ENCODE measurements around the gene RNASE4.

Gene RNASE4

GRCh38 chr14:20668969-20669368 is 15.4 kb upstream of the RNASE4 start:
- no peak for DNase-seq
- Histone ChIP-seq H3K27me3 (replicated peaks; ENCODE audit: insufficient read depth, low read length) (no peaks in the 10 kb centered on the region), H3K4me3 (ENCODE audit: low read length) (no peak overlapping the region), H3K4me2 (ENCODE audit: low read depth, low read length) (no peak overlapping the region), H3K79me2 (ENCODE audit: low read length) (no peaks in the 10 kb centered on the region), H3K4me1 (ENCODE audit: low read length) (peaks cover 17% of the 10 kb centered on the region), H3K27ac (ENCODE audit: low read length) (no peak overlapping the region), H2AFZ (ENCODE audit: low read length) (no peak overlapping the region), H4K20me1 (ENCODE audit: insufficient read depth, low read length) (no peaks in the 10 kb centered on the region), H3K9ac (ENCODE audit: low read length) (no peak overlapping the region), H3K9me3 (replicated peaks; ENCODE audit: insufficient read depth, low read length) (no peaks in the 10 kb centered on the region), H3K9me2 (replicated peaks; ENCODE audit: insufficient read depth, low read length) (no peaks in the 10 kb centered on the region), H3F3A (ENCODE audit: insufficient read depth, low read length) (0 out of 2 replicates have a peak, but pooled peaks cover 5% of the 10 kb centered on the region), H3K36me3 (replicated peaks; ENCODE audit: insufficient read depth, low read length) (no peaks in the 10 kb centered on the region)
- TF ChIP-seq EZH2phosphoT487 (IDR thresholded peaks at IDR 0.05; ENCODE audit: low read length): no peak
- no peak for TF ChIP-seq EZH2 (optimal IDR thresholded peaks at IDR 0.05; ENCODE audit: low read depth, low read length)
- TF ChIP-seq, protein P1, sequence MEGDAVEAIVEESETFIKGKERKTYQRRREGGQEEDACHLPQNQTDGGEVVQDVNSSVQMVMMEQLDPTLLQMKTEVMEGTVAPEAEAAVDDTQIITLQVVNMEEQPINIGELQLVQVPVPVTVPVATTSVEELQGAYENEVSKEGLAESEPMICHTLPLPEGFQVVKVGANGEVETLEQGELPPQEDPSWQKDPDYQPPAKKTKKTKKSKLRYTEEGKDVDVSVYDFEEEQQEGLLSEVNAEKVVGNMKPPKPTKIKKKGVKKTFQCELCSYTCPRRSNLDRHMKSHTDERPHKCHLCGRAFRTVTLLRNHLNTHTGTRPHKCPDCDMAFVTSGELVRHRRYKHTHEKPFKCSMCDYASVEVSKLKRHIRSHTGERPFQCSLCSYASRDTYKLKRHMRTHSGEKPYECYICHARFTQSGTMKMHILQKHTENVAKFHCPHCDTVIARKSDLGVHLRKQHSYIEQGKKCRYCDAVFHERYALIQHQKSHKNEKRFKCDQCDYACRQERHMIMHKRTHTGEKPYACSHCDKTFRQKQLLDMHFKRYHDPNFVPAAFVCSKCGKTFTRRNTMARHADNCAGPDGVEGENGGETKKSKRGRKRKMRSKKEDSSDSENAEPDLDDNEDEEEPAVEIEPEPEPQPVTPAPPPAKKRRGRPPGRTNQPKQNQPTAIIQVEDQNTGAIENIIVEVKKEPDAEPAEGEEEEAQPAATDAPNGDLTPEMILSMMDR (IDR thresholded peaks at IDR 0.05; ENCODE audit: low read length): no peak

GRCh38 chr14:20671597-20672283 is 12.6 kb upstream of the RNASE4 start:
- TF ChIP-seq EZH2 (optimal IDR thresholded peaks at IDR 0.05; ENCODE audit: low read depth, low read length): no peak
- TF ChIP-seq, protein P1 (IDR thresholded peaks at IDR 0.05; ENCODE audit: low read length): no peak
- TF ChIP-seq EZH2phosphoT487 (IDR thresholded peaks at IDR 0.05; ENCODE audit: low read length): no peak
- no peak for DNase-seq
- H4K20me1 ChIP-seq (ENCODE audit: insufficient read depth, low read length): no peaks in the 10 kb centered on the region
- H3K4me2 ChIP-seq (ENCODE audit: low read depth, low read length): no peak overlapping the region
- no peak overlapping the region for H3K9ac ChIP-seq (ENCODE audit: low read length)
- H3K4me1 ChIP-seq (ENCODE audit: low read length): peaks cover 17% of the 10 kb centered on the region
- no peaks in the 10 kb centered on the region for H3K27me3 ChIP-seq (replicated peaks; ENCODE audit: insufficient read depth, low read length)
- no peaks in the 10 kb centered on the region for H3K79me2 ChIP-seq (ENCODE audit: low read length)
- H3K9me3 ChIP-seq (replicated peaks; ENCODE audit: insufficient read depth, low read length): no peaks in the 10 kb centered on the region
- no peaks in the 10 kb centered on the region for H3K36me3 ChIP-seq (replicated peaks; ENCODE audit: insufficient read depth, low read length)
- H3K27ac ChIP-seq (ENCODE audit: low read length): no peak overlapping the region
- no peak overlapping the region for H2AFZ ChIP-seq (ENCODE audit: low read length)
- no peak overlapping the region for H3K4me3 ChIP-seq (ENCODE audit: low read length)
- 0 out of 2 replicates have a peak, but pooled peaks cover 5% of the 10 kb centered on the region for H3F3A ChIP-seq (ENCODE audit: insufficient read depth, low read length)
- H3K9me2 ChIP-seq (replicated peaks; ENCODE audit: insufficient read depth, low read length): no peaks in the 10 kb centered on the region

DNA sequence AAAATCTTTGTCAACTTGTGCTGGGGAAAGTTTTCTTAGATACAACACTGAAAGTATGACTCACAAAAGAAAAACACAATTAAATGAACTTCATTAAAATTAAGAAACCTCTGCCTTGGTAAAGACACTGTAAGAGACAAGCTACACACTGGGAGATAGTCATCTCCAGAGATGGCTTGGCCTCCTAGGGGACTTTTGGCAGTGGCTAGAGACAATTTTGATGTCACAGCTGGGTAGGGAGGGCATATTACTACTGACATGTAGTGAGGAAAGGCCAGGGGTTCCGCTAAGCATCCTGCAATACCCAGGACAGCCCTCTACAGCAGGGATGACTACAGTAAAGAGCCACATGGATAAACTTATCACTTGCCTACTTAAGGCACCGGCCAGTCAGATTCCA is 8.7 kb upstream of the RNASE4 start:
- H3K4me1 ChIP-seq (ENCODE audit: low read length): 0 out of 2 replicates have a peak, but pooled peaks cover 5% of the 10 kb centered on the region
- H3K27me3 ChIP-seq (replicated peaks; ENCODE audit: insufficient read depth, low read length): no peaks in the 10 kb centered on the region
- H3K79me2 ChIP-seq (ENCODE audit: low read length): no peaks in the 10 kb centered on the region
- H3K27ac ChIP-seq (ENCODE audit: low read length): no peak overlapping the region
- peaks cover 14% of the 10 kb centered on the region for H3F3A ChIP-seq (ENCODE audit: insufficient read depth, low read length)
- no peaks in the 10 kb centered on the region for H4K20me1 ChIP-seq (ENCODE audit: insufficient read depth, low read length)
- H3K9ac ChIP-seq (ENCODE audit: low read length): no peak overlapping the region
- no peak overlapping the region for H3K4me3 ChIP-seq (ENCODE audit: low read length)
- no peaks in the 10 kb centered on the region for H3K9me2 ChIP-seq (replicated peaks; ENCODE audit: insufficient read depth, low read length)
- TF ChIP-seq, protein P1 (IDR thresholded peaks at IDR 0.05; ENCODE audit: low read length): no peak
- TF ChIP-seq EZH2phosphoT487 (IDR thresholded peaks at IDR 0.05; ENCODE audit: low read length) (no peak), EZH2 (optimal IDR thresholded peaks at IDR 0.05; ENCODE audit: low read depth, low read length) (no peak)
- H3K9me3 ChIP-seq (replicated peaks; ENCODE audit: insufficient read depth, low read length): no peaks in the 10 kb centered on the region
- H2AFZ ChIP-seq (ENCODE audit: low read length): no peak overlapping the region
- no peak for DNase-seq
- H3K4me2 ChIP-seq (ENCODE audit: low read depth, low read length): no peak overlapping the region
- no peaks in the 10 kb centered on the region for H3K36me3 ChIP-seq (replicated peaks; ENCODE audit: insufficient read depth, low read length)
